Astrocyte (in vitro differentiated cells and primary cell): ENCODE results near the gene FRYL. TPM values are rescaled to one million over a fixed set of nuclear protein-coding genes. Genes with fewer than 3 reads are reported as not detected.

Experiments
- DNase-seq: peaks from one replicate; pipeline ENCODE4 v3.0.0-alpha.2; 2010; ENCODE audit warnings: low read depth
- FAIRE-seq: peaks from 2 replicates; lab custom pipeline; 2011; peaks lifted over from hg19 to GRCh38; lab: Jason Lieb, UNC
- H2AFZ ChIP-seq: 2 replicates; pipeline ENCODE4 v1.6.0; 2012; ENCODE audit warnings: low read depth, low read length, inconsistent platforms
- H3K27ac ChIP-seq: 2 replicates; pipeline ENCODE4 v1.5.1; 2011; ENCODE audit warnings: low read depth, low read length, inconsistent platforms
- H3K27me3 ChIP-seq: 2 replicates; pipeline ENCODE4 v1.6.0; 2011; ENCODE audit warnings: low read length, inconsistent platforms; ENCODE audit not compliant: insufficient read depth
- H3K36me3 ChIP-seq: 2 replicates; pipeline ENCODE4 v1.5.1; 2011; ENCODE audit warnings: low read length, inconsistent platforms; ENCODE audit not compliant: insufficient read depth
- H3K4me1 ChIP-seq: 2 replicates; pipeline ENCODE4 v1.5.1; 2011; ENCODE audit warnings: low read length, inconsistent platforms; ENCODE audit not compliant: insufficient read depth
- H3K4me2 ChIP-seq: 2 replicates; pipeline ENCODE4 v1.6.0; 2012; ENCODE audit warnings: low read length, inconsistent platforms
- H3K4me3 ChIP-seq: 2 replicates; pipeline ENCODE4 v1.5.1; 2011; ENCODE audit warnings: low read depth, mild to moderate bottlenecking, low read length, inconsistent platforms; ENCODE audit not compliant: insufficient read depth
- H3K79me2 ChIP-seq: 2 replicates; pipeline ENCODE4 v1.6.0; 2012; ENCODE audit warnings: mild to moderate bottlenecking, low read length, inconsistent platforms; ENCODE audit not compliant: insufficient read depth
- H3K9ac ChIP-seq: 2 replicates; pipeline ENCODE4 v1.6.0; 2012; ENCODE audit warnings: mild to moderate bottlenecking, low read length, inconsistent platforms
- H3K9me3 ChIP-seq: 2 replicates; pipeline ENCODE4 v1.5.1; 2012; ENCODE audit warnings: low read depth, mild to moderate bottlenecking, low read length, inconsistent platforms; ENCODE audit not compliant: insufficient read depth
- H4K20me1 ChIP-seq: 2 replicates; pipeline ENCODE4 v1.6.0; 2012; ENCODE audit warnings: low read length, inconsistent platforms; ENCODE audit not compliant: insufficient read depth
- H3K27ac Mint-ChIP-seq: one replicate; pipeline ENCODE4 v1.8.0; 2021; ENCODE audit warnings: mild to moderate bottlenecking, mixed read lengths; ENCODE audit not compliant: unreplicated experiment
- H3K27me3 Mint-ChIP-seq: one replicate; pipeline ENCODE4 v1.8.0; 2021; ENCODE audit warnings: low read depth, mixed read lengths; ENCODE audit not compliant: unreplicated experiment
- H3K36me3 Mint-ChIP-seq: one replicate; pipeline ENCODE4 v1.8.0; 2021; ENCODE audit warnings: low read depth, mixed read lengths; ENCODE audit not compliant: unreplicated experiment
- H3K4me1 Mint-ChIP-seq: one replicate; pipeline ENCODE4 v1.8.0; 2021; ENCODE audit warnings: low read depth, mixed read lengths; ENCODE audit not compliant: unreplicated experiment
- H3K4me3 Mint-ChIP-seq: one replicate; pipeline ENCODE4 v1.8.0; 2021; ENCODE audit warnings: mild to moderate bottlenecking, moderate library complexity, mixed read lengths; ENCODE audit not compliant: unreplicated experiment
- H3K9me3 Mint-ChIP-seq: one replicate; pipeline ENCODE4 v1.8.0; 2021; ENCODE audit warnings: mild to moderate bottlenecking, mixed read lengths; ENCODE audit not compliant: unreplicated experiment
- CTCF ChIP-seq: IDR thresholded peaks from 2 replicates; pipeline ENCODE4 v1.5.1; 2011; ENCODE audit warnings: low read depth, mild to moderate bottlenecking, inconsistent platforms, low read length, moderate library complexity; ENCODE audit not compliant: insufficient read depth
- EZH2 ChIP-seq: IDR thresholded peaks from 2 replicates; pipeline ENCODE4 v1.6.1; 2012; ENCODE audit warnings: mild to moderate bottlenecking, low read length, inconsistent platforms; ENCODE audit not compliant: insufficient read depth
- total RNA-seq: library from RNA; stranded (reverse); gene quantifications from 2 replicates; pipeline ENCODE4 v1.2.1, GENCODE V29; 2021

FRYL gene
- total RNA-seq, 1 donor from 2014 or later, result 70.0 TPM

GRCh38 chr4:48667148-48667547, 112.9 kb downstream of the FRYL start:
- peaks cover 2% of the 10 kb centered on the region for H3K36me3 Mint-ChIP-seq
- Histone ChIP-seq H3K79me2 (peaks cover 48% of the 10 kb centered on the region), H3K9ac (no peak overlapping the region), H4K20me1 (peaks cover 34% of the 10 kb centered on the region), H3K4me1 (peaks cover 9% of the 10 kb centered on the region), H3K27me3 (no peaks in the 10 kb centered on the region), H2AFZ (no peak overlapping the region), H3K36me3 (no peaks in the 10 kb centered on the region), H3K9me3 (no peaks in the 10 kb centered on the region), H3K27ac (no peak overlapping the region), H3K4me3 (no peak overlapping the region), H3K4me2 (no peak overlapping the region)
- DNase-seq, result no peak
- FAIRE-seq, result no peak
- TF ChIP-seq EZH2 (no peak), CTCF (no peak)
- H3K9me3 Mint-ChIP-seq, result no peaks in the 10 kb centered on the region
- peaks cover 12% of the 10 kb centered on the region for H3K4me1 Mint-ChIP-seq
- no peak overlapping the region for H3K27ac Mint-ChIP-seq
- H3K27me3 Mint-ChIP-seq, result no peaks in the 10 kb centered on the region
- no peak overlapping the region for H3K4me3 Mint-ChIP-seq

- H3K79me2 ChIP-seq, result peaks cover 56% of the 10 kb centered on the region
- H3K4me1 ChIP-seq, result peaks cover 9% of the 10 kb centered on the region
- peak; percentile 45 for DNase-seq
- peaks cover 35% of the 10 kb centered on the region for H4K20me1 ChIP-seq
- H3K9ac ChIP-seq, result no peak overlapping the region
- Mint-ChIP-seq H3K36me3 (peaks cover 2% of the 10 kb centered on the region), H3K27me3 (no peaks in the 10 kb centered on the region), H3K4me1 (peaks cover 16% of the 10 kb centered on the region), H3K4me3 (peak overlapping the region; percentile 2), H3K27ac (peak overlapping the region; percentile 27), H3K9me3 (no peaks in the 10 kb centered on the region)
- H3K36me3 ChIP-seq, result no peaks in the 10 kb centered on the region
- no peak overlapping the region for H3K4me3 ChIP-seq
- no peaks in the 10 kb centered on the region for H3K9me3 ChIP-seq
- no peaks in the 10 kb centered on the region for H3K27me3 ChIP-seq
- H3K4me2 ChIP-seq, result peak overlapping the region; percentile 36
- no peak for TF ChIP-seq EZH2
- no peak for TF ChIP-seq CTCF
- H3K27ac ChIP-seq, result no peak overlapping the region
- FAIRE-seq, result no peak
- H2AFZ ChIP-seq, result no peak overlapping the region
Observed at GRCh38 chr4:48665555-48666186, 114.4 kb downstream of the FRYL start.

- Histone ChIP-seq H3K9ac (no peak overlapping the region), H3K9me3 (no peaks in the 10 kb centered on the region), H3K79me2 (peaks cover 56% of the 10 kb centered on the region), H3K4me1 (peaks cover 9% of the 10 kb centered on the region), H3K4me3 (no peak overlapping the region), H3K4me2 (no peak overlapping the region), H2AFZ (no peak overlapping the region), H3K36me3 (no peaks in the 10 kb centered on the region), H3K27me3 (no peaks in the 10 kb centered on the region), H3K27ac (no peak overlapping the region), H4K20me1 (peaks cover 38% of the 10 kb centered on the region)
- no peak for DNase-seq
- H3K27me3 Mint-ChIP-seq, result no peaks in the 10 kb centered on the region
- H3K4me1 Mint-ChIP-seq, result peaks cover 16% of the 10 kb centered on the region
- H3K36me3 Mint-ChIP-seq, result peaks cover 2% of the 10 kb centered on the region
- H3K4me3 Mint-ChIP-seq, result no peak overlapping the region
- no peak overlapping the region for H3K27ac Mint-ChIP-seq
- no peaks in the 10 kb centered on the region for H3K9me3 Mint-ChIP-seq
- no peak for TF ChIP-seq EZH2
- no peak for TF ChIP-seq CTCF
- FAIRE-seq, result no peak
Observed at GRCh38 chr4:48664938-48665337, 115.1 kb downstream of the FRYL start.
